Femur (tissue), 1 donor: Measurements from ENCODE around the gene RASSF3.
"Not testable (repeated sequence)": the region's sequence is repeated elsewhere in the genome, so short reads cannot be mapped to it uniquely, and the experiment has no call there.

Experiments
- DNase-seq: peaks from one replicate; pipeline ENCODE4 v3.0.0-alpha.2; 2017

RASSF3 gene

GRCh38 chr12:64672925-64673409 lies 62.7 kb downstream of the RASSF3 start:
- DNase-seq, result no peak

GRCh38 chr12:64673490-64674169 lies 63.3 kb downstream of the RASSF3 start:
- DNase-seq, result no peak

- no peak for DNase-seq
These were observed 64.2 kb downstream of the RASSF3 start for GRCh38 chr12:64674367-64674922.

GRCh38 chr12:64675795-64676194 lies 65.5 kb downstream of the RASSF3 start:
- DNase-seq, result no peak

- no peak for DNase-seq
These were observed 68.0 kb downstream of the RASSF3 start for GRCh38 chr12:64678248-64678647.

- DNase-seq, result no peak
These were observed 68.5 kb downstream of the RASSF3 start for GRCh38 chr12:64678835-64679234.

- peak; percentile 75 for DNase-seq
These were observed 69.2 kb downstream of the RASSF3 start for GRCh38 chr12:64679487-64680001.

- DNase-seq, result no peak
These were observed 69.9 kb downstream of the RASSF3 start for GRCh38 chr12:64680235-64680634.

GRCh38 chr12:64681200-64682052 lies 71.1 kb downstream of the RASSF3 start:
- no peak for DNase-seq

- peak; percentile 51 for DNase-seq
These were observed 72.4 kb downstream of the RASSF3 start for GRCh38 chr12:64682572-64683277.

- DNase-seq, result no peak
These were observed 73.7 kb downstream of the RASSF3 start for GRCh38 chr12:64683816-64684543.

GRCh38 chr12:64685050-64685449 lies 74.8 kb downstream of the RASSF3 start:
- no peak for DNase-seq

GRCh38 chr12:64685605-64686004 lies 75.3 kb downstream of the RASSF3 start:
- no peak for DNase-seq

- no peak for DNase-seq
These were observed 77.5 kb downstream of the RASSF3 start for GRCh38 chr12:64687816-64688215.

GRCh38 chr12:64688219-64688618 lies 77.9 kb downstream of the RASSF3 start:
- DNase-seq, result no peak

GRCh38 chr12:64688715-64689114 lies 78.4 kb downstream of the RASSF3 start:
- DNase-seq, result no peak

GRCh38 chr12:64690236-64690635 lies 79.9 kb downstream of the RASSF3 start:
- DNase-seq, result not testable (repeated sequence)

- no peak for DNase-seq
These were observed 81.0 kb downstream of the RASSF3 start for GRCh38 chr12:64691227-64691794.

- DNase-seq, result no peak
These were observed 81.7 kb downstream of the RASSF3 start for GRCh38 chr12:64691795-64692583.

GRCh38 chr12:64694130-64695040 lies 84.1 kb downstream of the RASSF3 start:
- DNase-seq, result no peak
